SIG-M5 treated with dmso at 0.1 percent for 504 hours (cell line): ENCODE data around the gene MSH3.
"Not testable (repeated sequence)": the region's sequence is repeated elsewhere in the genome, so short reads cannot be mapped to it uniquely, and the experiment has no call there.

Source experiments
- DNase-seq: peaks from one replicate; lab custom pipeline; 2025; ENCODE audit not compliant: unreplicated experiment; lab: John Stamatoyannopoulos, UW

The MSH3 gene

DNA sequence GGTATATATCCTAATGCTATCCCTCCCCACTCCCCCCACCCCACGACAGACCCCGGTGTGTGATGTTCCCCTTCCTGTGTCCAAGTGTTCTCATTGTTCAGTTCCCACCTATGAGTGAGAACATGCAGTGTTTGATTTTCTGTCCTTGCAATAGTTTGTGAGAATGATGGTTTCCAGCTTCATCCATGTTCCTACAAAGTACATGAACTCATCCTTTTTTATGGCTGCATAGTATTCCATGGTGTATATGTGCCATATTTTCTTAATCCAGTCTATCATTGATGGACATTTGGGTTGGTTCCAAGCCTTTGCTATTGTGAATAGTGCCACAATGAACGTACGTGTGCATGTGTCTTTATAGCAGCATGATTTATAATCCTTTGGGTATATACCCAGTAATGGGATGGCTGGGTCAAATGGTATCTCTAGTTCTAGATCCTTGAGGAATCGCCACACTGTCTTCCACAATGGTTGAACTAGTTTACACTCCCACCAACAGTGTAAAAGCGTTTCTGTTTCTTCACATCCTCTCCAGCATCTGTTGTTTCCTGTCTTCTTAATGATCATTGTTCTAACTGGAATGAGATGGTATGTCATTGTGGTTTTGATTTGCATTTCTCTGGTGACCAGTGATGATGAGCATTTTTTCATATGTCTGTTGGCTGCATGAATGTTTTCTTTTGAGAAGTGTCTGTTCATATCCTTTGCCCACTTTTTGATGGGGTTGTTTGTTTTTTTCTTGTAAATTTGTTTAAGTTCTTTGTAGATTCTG, 186.8 kb downstream of the MSH3 start:
- not testable (repeated sequence) for DNase-seq

DNA sequence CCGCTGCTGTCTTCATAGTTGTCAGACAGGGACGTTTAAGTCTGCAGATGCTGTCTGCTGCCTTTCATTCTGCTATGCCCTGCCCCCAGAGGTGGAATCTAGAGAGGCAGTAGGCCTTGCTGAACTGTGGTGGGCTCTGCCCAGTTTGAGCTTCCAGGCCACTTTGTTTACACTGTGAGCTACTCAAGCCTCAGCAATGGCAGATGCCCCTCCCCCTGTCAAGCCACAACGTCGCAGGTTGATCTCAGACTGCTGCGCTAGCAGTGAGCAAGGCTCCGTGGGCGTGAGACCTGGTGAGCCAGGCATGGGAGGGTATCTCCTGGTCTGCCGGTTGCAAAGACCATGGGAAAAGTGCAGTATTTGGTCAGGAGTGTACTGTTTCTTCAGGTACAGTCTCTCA, 192.0 kb downstream of the MSH3 start:
- not testable (repeated sequence) for DNase-seq

DNA sequence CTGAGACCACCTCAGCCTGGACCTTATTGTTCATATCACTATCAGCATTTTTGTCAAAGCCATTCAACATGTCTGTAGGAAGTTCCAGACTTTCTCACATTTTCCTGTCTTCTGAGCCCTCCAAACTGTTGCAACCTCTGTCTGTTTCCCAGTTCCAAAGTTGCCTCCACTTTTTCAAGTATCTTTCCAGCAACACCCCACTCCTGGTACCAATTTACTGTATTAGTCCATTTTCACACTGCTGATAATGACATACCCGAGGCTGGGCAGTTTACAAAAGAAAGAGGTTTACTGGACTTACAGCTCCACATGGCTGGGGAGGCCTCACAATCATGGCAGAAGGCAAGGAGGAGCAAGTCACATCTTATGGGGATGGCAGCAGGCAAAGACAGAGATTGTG, 195.7 kb downstream of the MSH3 start:
- DNase-seq = not testable (repeated sequence)

DNA sequence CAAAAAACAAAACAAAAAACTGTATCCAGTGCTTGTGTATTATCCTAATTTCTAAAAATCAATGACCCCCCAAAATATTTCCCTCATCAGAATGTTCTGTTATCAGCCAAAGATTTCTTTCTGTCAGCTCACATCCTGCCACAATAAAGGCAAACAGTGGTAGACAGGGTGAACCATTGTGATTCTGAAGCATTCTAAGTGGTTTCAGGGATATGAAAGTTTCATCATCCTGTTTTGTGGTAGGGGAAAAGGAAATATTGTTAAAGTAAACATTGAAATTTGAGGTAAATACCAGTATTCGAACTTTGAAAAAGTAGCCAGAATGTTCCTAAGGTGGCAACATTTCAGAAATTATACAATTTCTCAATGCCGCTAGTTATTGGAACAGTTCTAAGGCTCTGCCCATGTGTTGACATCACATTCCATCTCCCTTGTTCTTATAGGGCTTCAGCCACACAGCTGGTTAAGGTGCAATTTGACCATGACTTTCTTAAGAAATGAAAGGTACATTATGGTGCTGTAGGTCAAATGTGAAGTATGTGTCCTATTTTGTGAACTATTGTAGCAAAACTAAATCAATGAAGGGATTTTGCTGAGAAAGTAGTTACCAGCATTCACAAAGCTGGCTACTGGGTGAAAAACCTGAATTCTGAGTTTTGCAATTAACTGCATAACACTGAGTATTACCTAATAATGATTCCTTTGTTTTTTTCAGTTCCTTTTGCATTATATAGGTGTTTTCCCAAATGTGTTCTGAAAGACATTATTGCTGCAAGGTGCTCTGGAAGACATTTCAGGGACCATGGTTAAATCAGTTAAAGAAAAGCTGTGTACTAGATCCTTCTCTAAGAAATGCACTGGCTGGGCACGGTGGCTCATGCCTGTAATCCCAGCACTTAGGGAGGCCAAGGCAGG, 198.1 kb downstream of the MSH3 start:
- DNase-seq = no peak

DNA sequence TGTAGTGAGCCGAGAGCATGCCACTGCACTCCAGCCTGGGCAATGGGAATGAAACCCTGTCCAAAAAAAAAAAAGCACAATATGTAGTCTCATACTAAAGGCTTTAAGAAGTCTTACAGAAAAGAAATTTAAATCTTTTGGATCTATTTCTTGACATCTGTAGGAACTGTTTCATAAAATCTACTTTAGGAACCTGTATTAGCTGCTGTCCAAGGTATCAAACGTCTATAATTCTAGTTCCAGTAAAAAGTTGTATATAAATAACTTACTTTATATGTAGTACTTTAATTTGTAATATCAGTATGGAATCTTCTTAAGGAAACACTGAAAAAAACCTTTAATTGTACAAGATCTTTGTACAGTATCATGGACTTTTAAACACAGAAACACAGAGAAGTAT, 199.0 kb downstream of the MSH3 start:
- DNase-seq = no peak

DNA sequence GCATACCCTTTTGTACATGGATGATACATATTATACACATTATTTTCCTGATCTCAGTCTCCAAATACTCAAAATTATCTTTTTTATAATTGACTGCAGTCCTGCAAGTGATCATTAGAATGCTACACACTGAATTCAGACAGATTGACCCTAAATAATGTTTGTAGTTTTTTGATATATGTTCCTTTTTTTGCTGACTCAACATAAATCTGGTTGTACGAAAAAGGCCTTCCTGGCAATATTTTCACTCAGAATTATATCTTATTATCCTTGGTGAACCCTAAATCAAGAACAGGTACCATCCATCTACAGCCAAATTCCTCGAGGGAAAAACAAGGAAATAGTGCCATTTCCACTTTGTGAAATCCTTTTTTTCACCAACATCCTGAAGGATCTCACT, 200.1 kb downstream of the MSH3 start:
- DNase-seq = no peak

DNA sequence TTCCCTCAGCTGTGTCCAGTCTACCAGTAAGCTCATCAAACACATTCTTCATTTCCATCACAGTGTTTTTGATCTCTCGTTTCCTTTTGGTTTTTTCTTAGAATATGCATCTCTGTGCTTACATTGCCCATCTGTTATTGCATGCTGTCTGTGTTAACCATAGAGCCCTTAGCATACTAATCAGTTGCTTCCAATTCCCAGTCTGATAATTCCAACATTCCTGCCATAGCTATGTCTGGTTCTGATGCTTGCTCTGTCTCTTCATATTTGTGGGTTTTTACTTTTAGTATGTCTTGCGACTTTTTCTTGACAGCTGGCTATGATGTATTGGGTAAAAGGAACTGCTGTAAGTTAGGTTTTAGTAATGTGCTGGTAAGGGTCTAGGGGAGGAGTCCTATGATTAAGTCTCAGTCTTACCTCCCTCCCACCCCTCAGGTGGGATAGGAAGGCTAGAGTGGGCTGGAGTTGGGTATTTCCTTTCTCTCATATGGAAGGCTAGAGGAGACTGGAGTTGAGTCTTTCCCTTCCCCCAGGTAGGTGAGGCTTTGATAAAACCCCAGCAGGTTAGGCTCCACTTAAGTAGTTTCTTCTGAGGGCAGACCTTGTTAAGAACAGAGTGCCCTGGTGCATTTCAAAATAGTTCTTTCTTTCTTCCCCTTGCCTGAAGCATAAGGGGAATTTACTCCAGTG, 206.6 kb downstream of the MSH3 start:
- no peak for DNase-seq

DNA sequence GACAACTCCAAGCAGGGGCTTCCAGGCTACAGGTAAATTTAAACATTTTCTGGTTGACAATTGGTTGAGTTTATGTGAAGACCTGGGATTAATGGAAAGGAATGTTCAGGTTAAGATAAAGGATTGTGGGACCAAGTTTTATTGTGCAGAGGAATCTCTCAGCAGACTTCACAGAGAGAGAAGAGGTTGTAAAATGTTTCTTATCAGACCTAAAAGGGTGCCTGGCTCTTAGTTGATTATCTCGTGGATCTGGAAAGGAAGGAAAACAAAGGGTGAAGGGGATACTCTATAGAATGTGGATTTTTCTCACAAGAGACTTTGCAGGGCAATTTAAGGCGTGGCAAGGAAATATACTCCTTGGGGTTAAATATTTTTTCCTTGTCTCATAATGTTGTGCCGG, 209.3 kb downstream of the MSH3 start:
- no peak for DNase-seq

DNA sequence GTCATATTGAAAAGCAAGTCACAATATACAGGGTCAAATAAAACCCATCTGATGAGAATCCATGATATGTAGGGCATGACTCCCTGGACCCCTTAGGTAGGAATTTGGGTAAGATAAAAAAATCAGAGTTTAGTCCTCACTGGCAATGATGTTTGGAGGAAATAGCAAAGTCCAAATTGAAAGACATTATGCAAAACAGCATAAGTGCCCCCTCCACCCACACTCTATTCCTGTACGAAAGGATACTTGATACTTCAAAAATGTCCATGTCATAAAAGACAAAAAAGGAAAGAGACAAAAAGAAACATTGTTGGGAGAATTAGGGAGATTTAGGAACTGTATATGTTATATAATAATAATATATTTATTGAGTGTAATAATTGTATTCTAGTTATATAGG, 209.7 kb downstream of the MSH3 start:
- DNase-seq = no peak

DNA sequence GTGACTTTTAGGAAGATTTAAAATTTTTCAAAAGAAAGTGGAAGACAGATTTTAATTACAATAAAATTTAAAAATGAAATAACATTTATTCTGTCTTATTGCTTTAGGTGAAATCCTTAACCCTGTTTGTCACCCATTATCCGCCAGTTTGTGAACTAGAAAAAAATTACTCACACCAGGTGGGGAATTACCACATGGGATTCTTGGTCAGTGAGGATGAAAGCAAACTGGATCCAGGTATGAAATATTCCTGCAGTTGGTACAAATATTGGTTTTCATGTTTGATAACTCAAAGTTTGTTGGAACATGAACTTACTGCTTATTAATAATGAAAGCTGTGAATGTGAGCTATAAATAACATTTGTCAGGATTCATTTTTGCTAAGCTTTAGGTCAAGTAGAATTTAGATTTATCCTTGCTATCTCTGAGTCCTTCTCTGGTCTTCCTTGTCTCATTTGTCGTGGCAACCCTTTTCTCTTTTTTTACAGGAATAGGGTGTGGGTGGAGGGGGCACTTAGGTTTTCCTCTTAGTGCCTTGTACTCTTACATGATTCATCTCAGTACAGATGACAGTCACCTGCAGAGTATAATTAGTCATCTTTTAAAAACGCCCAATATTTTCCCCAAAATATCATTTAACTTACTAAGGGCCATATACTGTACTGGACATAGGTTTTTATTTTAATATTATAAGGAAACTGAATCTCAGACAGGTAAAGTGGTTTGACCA, 210.4 kb downstream of the MSH3 start:
- no peak for DNase-seq

DNA sequence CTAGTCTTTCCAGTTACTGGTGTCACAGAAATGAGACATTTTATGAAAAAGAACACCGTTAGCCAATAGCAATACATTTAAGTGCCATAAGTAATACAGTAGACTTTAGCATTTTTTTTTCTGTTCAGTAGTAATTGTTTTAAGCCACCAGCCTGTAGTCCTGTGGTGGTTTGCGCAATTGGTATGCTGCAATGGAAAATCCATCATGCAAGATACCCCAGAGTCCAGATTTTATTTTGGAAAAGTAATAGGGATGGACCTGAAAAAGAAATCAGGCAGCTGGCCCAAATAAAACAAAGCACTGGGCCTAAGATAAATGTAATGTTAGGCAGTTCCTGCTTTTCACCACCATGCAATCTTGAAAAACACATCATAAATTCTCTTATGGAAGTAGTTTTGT, 211.1 kb downstream of the MSH3 start:
- no peak for DNase-seq

DNA sequence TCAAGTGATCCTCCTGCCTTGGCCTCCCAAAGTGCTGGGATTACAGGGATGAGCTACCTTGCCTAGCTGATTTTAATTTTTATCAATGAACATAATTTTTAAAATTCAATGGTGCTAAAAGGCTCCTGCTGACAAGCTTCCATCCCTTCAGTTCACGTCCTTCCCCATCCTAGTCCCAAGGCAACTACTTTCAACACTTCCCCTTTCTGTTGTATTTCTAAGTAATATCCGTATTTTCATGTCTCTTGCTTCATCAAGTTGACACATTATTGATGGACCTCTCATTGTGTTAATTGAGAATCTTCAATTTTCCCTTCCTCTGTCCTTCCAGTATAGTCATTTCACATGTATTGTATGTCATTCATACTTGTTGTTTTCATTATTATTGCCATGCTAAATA, 211.9 kb downstream of the MSH3 start:
- DNase-seq = peak; percentile 84

DNA sequence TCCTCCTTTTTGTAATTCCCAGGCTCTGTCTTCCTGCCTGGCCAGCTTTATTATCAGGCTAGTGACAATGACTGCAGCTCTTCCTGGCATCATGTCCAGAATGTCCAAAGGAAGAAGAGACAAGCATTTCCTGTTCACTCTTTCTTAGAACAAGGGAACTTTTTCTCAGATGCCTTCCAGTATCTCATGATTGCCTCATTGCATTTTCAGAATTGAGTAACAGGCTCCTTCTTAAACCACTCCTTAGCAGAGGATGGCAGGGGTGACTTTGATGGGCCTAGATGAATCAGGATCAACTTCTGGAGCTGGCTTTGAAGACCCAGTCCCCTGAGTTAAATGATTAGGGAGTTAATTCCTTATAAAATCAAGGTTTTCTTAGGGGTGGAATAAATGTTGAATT, 212.8 kb downstream of the MSH3 start:
- peak; percentile 33 for DNase-seq

DNA sequence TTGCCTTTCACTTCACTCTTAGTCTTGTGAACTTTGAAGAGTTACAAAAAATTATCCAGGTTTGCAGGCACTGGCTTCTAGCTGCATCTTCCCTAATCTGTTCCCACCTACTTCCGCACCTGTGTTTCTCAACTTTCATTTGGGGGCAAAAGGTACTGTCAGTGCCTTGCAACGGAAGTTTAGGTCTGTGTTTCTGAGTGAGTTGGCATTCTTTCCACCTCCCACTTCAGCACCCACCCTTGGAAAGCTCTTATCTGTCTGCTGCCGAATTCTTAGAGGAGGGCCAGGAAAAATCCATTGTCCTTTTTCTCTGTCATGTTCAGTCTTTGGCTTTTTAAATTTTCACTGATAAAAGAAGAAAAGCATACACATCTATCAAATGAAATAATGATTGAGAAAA, 216.0 kb downstream of the MSH3 start:
- DNase-seq = no peak

DNA sequence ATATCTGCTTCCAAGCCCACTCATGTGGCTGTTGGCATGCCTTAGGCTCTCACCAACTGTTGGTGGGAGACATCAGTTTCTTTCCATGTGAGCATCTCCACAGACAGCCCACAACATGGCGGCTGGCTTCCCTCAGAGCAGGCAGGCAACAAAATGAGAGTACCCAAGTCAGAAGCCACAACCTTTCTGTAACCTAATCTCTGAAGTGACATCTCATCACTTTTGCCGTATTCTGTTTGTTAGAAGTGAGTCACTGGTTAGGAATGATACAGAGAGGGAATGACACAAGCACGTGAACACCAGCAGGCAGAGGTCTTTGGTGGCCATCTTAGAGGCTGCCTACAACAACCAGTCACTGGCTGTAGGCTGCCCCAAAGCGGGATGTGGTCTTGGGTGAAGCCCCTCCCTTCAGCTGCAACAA, 217.1 kb downstream of the MSH3 start:
- DNase-seq = no peak

DNA sequence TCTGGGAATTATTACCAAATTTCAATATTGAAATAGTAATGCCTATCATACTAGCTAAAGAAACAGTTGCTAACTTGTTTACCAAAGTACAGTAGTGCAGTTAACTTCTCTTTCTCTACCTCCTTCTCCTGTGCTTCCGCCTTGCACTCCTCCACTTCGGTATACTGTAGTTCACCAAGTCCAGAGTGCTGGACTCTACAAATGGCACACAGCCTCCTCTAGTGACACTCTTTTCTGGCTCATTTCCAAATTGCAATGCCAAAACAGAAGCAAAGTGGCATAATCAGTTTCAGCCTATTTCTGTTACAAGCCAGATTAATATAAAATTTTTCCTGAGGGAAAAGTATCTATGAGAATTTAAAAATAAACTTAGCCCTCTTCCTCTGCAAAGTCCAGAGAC, 219.7 kb downstream of the MSH3 start:
- DNase-seq = no peak

DNA sequence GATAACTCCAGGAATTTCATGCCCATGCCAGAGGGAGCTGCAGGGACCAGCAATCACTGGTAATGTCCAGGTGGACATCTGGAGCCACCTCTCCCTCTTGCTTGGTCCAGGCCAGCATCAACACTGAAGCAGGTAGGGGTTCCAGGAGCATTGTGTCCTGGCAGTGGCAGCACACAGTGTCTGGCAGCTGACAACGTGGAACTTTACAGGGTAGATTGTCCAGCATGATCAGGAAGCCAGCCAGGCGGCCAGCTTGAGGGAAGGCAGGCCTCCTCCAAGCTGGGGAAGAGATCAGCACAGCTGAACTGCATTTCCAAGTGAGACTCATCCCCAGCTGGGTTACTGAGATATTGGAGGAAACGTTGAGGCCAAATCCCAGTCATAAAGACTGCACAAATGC, 223.1 kb downstream of the MSH3 start:
- no peak for DNase-seq

DNA sequence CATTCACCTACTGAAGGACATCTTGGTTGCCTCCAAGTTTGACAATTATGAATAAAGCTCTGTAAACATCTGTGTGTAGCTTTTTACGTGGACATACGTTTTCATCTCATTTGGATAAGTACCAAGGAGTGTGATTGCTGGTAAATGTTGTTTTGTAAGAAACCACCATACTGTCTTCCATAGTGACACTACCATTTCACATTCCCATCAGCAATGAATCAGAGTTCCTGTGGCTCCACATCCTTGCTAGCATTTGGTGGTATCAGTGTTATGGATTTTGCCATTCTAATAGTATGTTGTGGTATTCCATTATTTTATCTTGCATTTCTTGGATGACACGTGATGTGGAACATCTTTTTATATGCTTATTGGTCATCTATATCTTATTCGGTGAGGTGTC, 227.3 kb downstream of the MSH3 start:
- DNase-seq = no peak

DNA sequence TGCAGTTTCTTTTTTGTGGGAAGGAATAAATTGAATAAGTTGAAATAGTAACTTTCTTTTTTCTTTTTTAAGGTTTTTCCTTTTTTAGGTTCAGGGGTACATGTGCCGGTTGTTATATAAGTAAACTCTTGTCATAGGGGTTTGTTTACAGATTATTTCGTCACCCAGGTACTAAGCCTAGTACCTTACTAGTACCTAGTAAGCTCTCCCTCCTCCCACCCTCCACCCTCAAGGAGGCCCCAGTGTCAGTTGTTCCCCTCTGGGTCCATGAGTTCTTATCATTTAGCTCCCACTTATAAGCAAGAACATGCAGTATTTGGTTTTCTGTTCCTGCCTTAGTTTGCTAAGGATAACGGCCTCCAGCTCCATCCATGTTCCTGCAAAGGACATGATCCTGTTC, 228.9 kb downstream of the MSH3 start:
- DNase-seq = not testable (repeated sequence)

DNA sequence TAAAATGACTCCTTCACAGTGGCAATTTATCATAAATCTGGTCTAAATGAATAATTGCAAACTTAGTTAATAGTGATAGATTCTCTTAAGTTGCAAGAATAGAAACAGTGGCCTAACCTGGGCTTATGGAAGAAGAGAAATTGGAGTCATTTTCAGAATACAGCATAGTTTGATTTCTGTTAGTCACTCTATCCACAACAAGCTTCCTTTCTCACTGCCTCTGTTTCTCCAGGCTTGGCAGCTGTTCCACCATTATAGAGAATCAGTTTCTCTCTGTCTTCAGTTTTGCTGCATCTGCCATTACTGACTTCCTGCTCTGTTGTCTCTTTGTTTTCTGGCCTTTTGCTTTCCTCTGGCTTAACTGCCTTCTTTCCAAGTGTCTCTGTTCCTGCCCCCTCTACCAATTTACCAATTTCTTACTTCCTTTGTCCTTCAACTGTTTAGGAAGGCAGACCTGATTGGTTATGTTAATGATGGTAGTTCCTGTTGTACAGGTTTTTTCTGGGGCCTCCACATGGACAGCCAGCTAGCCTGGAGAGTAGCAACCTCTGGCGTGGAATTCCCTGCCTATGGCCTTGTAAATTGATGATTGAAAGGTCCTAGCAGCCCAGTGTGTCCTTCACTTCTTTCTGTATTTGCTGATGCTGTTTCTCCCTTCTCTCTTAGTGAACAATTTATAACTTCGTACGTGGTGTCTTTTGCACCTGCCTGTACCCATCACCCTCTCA, 229.8 kb downstream of the MSH3 start:
- no peak for DNase-seq
